Breast epithelium (tissue), 3 donors: ENCODE results near the gene ZNF146.

ENCODE experiments used
- POLR2A ChIP-seq: fragments of 450-650 bp; IDR thresholded peaks from one replicate; pipeline ENCODE4 v1.6.1; 2016; ENCODE audit warnings: antibody characterized with exemption, mild to moderate bottlenecking, moderate library complexity
- POLR2AphosphoS5 ChIP-seq, 3 donors: sonication (generic); formaldehyde crosslinking; IDR thresholded peaks; one replicate each; pipeline ENCODE4 v1.6.1; 2017; ENCODE audit warnings: antibody characterized with exemption in 3 of 3
- TF ChIP-seq, protein P1 (sequence below), 3 donors: fragments of 450-650 bp; IDR thresholded peaks; one replicate each; pipeline ENCODE4 v1.5.1; 2016 to 2017; ENCODE audit warnings: antibody characterized with exemption in 3 of 3, mild to moderate bottlenecking in 3 of 3, moderate library complexity in 3 of 3

DNA sequence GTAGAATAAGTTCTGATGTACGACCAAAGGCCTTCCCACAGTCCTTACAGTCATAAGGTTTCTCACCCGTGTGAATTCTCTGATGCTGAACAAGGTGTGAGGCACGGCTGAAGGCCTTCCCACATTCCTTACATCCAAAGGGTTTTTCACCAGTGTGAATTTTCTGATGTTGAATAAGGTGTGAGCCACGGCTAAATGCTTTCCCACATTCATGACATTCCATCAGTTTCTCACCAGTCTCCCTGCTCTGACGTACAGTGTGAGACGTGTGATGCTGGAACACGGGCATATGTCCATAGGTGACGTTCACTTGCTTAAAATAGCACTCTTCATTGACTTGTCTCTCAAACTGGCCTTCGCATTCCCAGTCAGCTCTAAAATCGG, 31.7 kb upstream of the ZNF146 start:
- no peak for TF ChIP-seq POLR2AphosphoS5 (IDR thresholded peaks at IDR 0.05)
- TF ChIP-seq, protein P1, sequence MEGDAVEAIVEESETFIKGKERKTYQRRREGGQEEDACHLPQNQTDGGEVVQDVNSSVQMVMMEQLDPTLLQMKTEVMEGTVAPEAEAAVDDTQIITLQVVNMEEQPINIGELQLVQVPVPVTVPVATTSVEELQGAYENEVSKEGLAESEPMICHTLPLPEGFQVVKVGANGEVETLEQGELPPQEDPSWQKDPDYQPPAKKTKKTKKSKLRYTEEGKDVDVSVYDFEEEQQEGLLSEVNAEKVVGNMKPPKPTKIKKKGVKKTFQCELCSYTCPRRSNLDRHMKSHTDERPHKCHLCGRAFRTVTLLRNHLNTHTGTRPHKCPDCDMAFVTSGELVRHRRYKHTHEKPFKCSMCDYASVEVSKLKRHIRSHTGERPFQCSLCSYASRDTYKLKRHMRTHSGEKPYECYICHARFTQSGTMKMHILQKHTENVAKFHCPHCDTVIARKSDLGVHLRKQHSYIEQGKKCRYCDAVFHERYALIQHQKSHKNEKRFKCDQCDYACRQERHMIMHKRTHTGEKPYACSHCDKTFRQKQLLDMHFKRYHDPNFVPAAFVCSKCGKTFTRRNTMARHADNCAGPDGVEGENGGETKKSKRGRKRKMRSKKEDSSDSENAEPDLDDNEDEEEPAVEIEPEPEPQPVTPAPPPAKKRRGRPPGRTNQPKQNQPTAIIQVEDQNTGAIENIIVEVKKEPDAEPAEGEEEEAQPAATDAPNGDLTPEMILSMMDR (IDR thresholded peaks at IDR 0.05) = no peak
- no peak for TF ChIP-seq POLR2A
